Activated CD4-positive, alpha-beta T cell treated with anti-CD3 and anti-CD28 coated beads for 24 hours (primary cell): ENCODE measurements around the gene MPC1L.

Experiments
- DNase-seq, 2 donors: peaks; one replicate each; pipeline ENCODE4 v3.0.0-alpha.2; 2020; ENCODE audit warnings: low read depth in 2 of 2

The MPC1L gene

DNA sequence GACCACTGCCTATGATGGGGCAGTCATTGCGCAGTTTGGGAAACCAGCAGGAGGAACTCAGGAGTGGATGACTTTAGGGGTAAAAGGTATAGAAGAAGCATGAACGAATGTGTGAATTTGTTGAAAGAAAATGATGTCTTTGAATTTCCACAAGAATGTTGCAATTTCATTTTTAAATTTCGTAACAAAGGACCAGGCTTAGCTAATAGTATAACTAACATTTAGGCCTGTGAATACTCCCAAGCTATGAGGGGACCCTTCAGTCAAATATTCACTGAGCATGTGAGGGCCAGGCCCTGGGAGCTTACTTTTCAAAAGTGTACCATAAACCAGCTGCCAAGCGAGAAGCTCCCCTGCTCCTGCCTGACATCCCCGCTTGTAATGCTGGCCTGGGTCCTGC is 5.3 kb downstream of the MPC1L start:
- no peak for DNase-seq

DNA sequence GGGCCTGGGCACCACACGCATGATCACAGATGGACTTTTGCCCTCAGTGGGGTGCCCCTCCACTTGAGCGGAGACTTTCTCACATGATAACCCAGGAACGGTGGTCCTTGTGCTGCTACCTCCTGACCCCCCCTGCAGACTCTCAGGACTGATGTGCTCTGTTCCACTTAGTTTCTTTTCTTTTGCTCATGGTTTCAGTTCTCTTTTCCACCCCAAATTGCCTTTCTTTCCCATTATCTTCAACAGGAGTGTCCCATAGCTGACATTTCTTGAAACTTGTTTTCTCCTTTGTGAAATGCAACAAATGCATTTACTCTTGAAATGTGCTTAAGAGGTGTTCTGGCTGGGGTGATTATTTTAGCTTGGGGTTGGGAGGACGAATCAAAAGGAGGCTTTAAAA is 9.0 kb downstream of the MPC1L start:
- no peak for DNase-seq

DNA sequence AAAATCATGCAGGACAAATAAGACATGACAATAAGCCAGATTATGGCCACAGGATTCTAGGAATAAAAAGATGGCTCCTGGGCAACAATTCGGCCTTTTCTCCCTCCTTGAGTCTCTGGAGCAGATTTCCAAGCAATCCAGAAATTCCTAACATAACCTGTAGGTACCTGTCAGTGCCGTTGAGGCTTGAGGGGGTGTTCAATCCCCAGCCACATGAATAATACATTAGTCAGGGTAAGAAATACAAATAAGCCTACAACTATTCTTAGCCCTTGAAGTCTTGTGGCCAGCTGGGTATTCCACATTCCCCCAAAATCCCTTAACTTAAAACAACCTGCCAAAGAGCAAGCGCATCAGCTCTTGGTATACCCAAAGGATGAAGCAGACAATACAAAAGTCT is 14.5 kb downstream of the MPC1L start:
- no peak for DNase-seq

GRCh38 chrX:40644176-40644575 is 20.9 kb downstream of the MPC1L start:
- DNase-seq: no peak

- peak in 1 of 2 donors; percentile 11 for DNase-seq
Observed at GRCh38 chrX:40644821-40645358, 21.7 kb downstream of the MPC1L start.

- peak in 1 of 2 donors; percentile 18 for DNase-seq
Observed at GRCh38 chrX:40646489-40647306, 23.5 kb downstream of the MPC1L start.

GRCh38 chrX:40647307-40648197 is 24.3 kb downstream of the MPC1L start, which contains the start of gene CXorf38:
CXorf38 (minus strand) TSS chrX:40647561; CDS start chrX:40647520, 41 bp downstream.
- peak; percentile 85 to 97 for DNase-seq

- peak; percentile 43 to 67 for DNase-seq
Observed at GRCh38 chrX:40651620-40652223, 28.5 kb downstream of the MPC1L start.

GRCh38 chrX:40652664-40653063 is 29.4 kb downstream of the MPC1L start:
- DNase-seq: no peak

- no peak for DNase-seq
Observed at GRCh38 chrX:40653535-40653934, 30.3 kb downstream of the MPC1L start.

- no peak for DNase-seq
Observed at GRCh38 chrX:40660381-40660780, 37.2 kb downstream of the MPC1L start.

GRCh38 chrX:40661489-40661888 is 38.3 kb downstream of the MPC1L start:
- no peak for DNase-seq

GRCh38 chrX:40663078-40663740 is 40.0 kb downstream of the MPC1L start:
- no peak for DNase-seq

DNA sequence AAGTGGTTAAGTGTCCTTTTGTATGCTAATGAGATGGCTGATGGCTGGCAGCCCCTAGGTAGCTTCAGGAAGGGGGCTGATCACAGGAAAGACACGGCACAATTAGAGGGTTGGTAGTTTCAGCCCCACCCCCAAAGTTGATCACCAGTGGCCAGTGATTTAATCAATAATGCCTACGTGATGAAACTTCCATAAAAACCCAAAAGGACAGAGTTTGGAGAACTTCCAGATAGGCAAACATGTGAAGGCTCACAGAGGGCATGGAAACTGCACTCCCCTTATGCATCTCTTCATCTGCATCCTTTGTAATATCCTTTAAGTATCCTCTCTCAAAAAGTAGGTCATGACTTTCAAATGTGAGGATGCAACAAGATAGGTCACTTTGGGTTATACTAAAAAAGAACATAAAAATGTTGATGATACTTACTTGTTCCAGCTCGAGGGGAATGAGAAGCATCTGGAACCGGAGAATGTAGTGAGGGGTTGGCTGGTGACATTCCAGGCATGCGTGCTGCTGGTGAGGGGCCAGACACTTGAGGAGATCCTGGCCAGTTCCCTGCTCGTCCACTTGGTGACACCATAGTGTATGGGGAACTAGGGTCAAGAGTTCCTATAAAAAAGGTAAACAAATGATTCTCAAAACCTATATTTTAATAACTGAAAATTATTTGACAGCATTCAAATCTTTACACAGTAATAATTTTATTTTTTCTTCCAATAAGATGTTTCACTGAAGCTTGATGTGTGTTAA is 40.8 kb downstream of the MPC1L start:
- DNase-seq: no peak

DNA sequence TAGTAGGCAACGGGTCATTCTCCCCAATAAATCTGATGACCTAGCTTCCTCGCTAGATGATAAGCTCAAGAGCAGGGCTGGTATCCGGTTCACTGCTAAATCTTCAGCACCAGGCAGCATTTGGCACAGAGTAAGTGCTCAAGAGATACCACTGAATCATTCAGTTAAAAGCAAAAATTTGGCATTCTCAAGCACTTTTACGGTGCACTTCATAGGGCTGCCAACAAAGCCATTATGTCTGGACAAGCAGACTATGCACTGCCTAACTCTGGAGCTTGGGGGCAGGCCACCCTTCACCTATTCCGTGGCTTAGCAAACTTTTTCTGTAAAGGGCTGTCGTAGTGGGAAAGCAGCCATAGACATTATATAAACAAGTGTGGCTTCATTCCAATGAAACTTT is 47.9 kb downstream of the MPC1L start:
- DNase-seq: no peak
